ENCODE data around the gene CCM2L. TPM values are rescaled to one million over a fixed set of nuclear protein-coding genes. Genes with fewer than 3 reads are reported as not detected.
"Not testable (repeated sequence)": the region's sequence is repeated elsewhere in the genome, so short reads cannot be mapped to it uniquely, and the experiment has no call there.

CCM2L gene
- total and polyA plus RNA-seq, 2 experiments from 2014 or later, result 4.9 to 13.3 TPM

DNA sequence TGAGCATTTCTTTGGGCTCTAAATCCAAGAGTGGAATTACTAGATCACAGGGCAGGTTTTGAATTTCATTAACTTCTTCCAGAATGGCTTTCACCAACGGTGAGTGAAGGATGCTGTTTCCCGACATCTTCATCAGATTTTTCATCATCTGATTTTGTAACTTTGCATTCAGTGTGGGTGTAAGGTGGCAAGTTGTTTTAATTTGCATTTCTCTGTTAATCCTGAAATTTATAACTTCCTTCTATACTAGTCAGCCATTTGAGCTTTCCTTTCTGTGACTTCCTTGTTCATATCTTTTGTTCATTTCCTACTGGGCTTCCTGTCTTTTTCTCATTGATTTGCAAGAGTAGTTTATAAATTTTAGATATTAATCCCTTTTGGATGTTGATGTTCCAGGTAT is 23.1 kb downstream of the CCM2L start (continued):
- TF ChIP-seq, protein P1, sequence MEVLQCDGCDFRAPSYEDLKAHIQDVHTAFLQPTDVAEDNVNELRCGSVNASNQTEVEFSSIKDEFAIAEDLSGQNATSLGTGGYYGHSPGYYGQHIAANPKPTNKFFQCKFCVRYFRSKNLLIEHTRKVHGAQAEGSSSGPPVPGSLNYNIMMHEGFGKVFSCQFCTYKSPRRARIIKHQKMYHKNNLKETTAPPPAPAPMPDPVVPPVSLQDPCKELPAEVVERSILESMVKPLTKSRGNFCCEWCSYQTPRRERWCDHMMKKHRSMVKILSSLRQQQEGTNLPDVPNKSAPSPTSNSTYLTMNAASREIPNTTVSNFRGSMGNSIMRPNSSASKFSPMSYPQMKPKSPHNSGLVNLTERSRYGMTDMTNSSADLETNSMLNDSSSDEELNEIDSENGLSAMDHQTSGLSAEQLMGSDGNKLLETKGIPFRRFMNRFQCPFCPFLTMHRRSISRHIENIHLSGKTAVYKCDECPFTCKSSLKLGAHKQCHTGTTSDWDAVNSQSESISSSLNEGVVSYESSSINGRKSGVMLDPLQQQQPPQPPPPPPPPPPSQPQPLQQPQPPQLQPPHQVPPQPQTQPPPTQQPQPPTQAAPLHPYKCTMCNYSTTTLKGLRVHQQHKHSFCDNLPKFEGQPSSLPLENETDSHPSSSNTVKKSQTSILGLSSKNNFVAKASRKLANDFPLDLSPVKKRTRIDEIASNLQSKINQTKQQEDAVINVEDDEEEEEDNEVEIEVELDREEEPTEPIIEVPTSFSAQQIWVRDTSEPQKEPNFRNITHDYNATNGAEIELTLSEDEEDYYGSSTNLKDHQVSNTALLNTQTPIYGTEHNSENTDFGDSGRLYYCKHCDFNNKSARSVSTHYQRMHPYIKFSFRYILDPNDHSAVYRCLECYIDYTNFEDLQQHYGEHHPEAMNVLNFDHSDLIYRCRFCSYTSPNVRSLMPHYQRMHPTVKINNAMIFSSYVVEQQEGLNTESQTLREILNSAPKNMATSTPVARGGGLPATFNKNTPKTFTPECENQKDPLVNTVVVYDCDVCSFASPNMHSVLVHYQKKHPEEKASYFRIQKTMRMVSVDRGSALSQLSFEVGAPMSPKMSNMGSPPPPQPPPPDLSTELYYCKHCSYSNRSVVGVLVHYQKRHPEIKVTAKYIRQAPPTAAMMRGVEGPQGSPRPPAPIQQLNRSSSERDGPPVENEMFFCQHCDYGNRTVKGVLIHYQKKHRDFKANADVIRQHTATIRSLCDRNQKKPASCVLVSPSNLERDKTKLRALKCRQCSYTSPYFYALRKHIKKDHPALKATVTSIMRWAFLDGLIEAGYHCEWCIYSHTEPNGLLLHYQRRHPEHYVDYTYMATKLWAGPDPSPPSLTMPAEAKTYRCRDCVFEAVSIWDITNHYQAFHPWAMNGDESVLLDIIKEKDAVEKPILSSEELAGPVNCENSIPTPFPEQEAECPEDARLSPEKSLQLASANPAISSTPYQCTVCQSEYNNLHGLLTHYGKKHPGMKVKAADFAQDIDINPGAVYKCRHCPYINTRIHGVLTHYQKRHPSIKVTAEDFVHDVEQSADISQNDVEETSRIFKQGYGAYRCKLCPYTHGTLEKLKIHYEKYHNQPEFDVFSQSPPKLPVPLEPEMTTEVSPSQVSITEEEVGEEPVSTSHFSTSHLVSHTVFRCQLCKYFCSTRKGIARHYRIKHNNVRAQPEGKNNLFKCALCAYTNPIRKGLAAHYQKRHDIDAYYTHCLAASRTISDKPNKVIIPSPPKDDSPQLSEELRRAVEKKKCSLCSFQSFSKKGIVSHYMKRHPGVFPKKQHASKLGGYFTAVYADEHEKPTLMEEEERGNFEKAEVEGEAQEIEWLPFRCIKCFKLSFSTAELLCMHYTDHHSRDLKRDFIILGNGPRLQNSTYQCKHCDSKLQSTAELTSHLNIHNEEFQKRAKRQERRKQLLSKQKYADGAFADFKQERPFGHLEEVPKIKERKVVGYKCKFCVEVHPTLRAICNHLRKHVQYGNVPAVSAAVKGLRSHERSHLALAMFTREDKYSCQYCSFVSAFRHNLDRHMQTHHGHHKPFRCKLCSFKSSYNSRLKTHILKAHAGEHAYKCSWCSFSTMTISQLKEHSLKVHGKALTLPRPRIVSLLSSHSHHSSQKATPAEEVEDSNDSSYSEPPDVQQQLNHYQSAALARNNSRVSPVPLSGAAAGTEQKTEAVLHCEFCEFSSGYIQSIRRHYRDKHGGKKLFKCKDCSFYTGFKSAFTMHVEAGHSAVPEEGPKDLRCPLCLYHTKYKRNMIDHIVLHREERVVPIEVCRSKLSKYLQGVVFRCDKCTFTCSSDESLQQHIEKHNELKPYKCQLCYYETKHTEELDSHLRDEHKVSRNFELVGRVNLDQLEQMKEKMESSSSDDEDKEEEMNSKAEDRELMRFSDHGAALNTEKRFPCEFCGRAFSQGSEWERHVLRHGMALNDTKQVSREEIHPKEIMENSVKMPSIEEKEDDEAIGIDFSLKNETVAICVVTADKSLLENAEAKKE (CRISPR knock-in tag; IDR thresholded peaks at IDR 0.05), result no peak
- TF ChIP-seq NANOG (IDR thresholded peaks at IDR 0.05; ENCODE audit: borderline replicate concordance) (no peak), CREB1 (CRISPR knock-in tag; IDR thresholded peaks at IDR 0.05; ENCODE audit: low read depth) (no peak), POLR2AphosphoS5 (IDR thresholded peaks at IDR 0.05; ENCODE audit: low read depth) (no peak)
- TF ChIP-seq, protein P2, sequence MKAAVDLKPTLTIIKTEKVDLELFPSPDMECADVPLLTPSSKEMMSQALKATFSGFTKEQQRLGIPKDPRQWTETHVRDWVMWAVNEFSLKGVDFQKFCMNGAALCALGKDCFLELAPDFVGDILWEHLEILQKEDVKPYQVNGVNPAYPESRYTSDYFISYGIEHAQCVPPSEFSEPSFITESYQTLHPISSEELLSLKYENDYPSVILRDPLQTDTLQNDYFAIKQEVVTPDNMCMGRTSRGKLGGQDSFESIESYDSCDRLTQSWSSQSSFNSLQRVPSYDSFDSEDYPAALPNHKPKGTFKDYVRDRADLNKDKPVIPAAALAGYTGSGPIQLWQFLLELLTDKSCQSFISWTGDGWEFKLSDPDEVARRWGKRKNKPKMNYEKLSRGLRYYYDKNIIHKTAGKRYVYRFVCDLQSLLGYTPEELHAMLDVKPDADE (IDR thresholded peaks at IDR 0.05), result no peak

DNA sequence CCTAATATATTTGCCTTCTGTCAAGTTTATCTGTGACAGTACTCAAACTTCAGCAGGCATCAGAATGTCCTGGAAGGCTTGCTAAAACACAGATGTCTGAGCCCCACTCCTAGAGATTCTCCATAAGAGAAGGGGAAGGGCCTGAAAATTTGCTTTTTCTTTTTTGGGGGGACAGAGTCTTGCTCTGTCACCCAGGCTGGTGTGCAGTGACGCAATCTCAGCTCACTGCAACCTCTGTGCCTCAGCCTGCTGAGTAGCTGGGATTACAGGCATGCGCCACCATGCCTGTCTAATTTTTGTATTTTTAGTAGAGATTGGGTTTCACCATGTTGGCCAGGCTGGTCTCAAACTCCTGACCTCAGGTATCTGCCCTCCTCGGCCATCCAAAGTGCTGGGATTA is 23.5 kb downstream of the CCM2L start:
- DNase-seq (ENCODE audit: low spot score); H3K4me2 ChIP-seq; H3K4me3 ChIP-seq; ATAC-seq; H3K27me3 Mint-ChIP-seq (ENCODE audit: insufficient read depth, low read depth, poor library complexity); H2AFZ ChIP-seq; H3K4me3 Mint-ChIP-seq; H3K9me2 ChIP-seq (ENCODE audit: insufficient read depth); H3K36me3 Mint-ChIP-seq (ENCODE audit: low read depth); H3K79me2 ChIP-seq (replicated peaks; ENCODE audit: insufficient read depth); H3K27ac ChIP-seq (ENCODE audit: low read depth); H3K4me1 ChIP-seq (ENCODE audit: insufficient read depth); H3K27ac Mint-ChIP-seq; H3K36me3 ChIP-seq (ENCODE audit: insufficient read depth): not testable (repeated sequence)
- Mint-ChIP-seq H3K9me3 (peaks cover 24% of the 10 kb centered on the region), H3K4me1 (peaks cover 11% of the 10 kb centered on the region)
- peaks cover 13% of the 10 kb centered on the region for H3F3A ChIP-seq (replicated peaks; ENCODE audit: low read depth)
- peaks cover 13% of the 10 kb centered on the region for H3K27me3 ChIP-seq (ENCODE audit: insufficient read depth)
- peaks cover 12% of the 10 kb centered on the region; the same call in 1 of the 2 replicates for H4K20me1 ChIP-seq (replicated peaks; ENCODE audit: insufficient read depth)
